HEK293T (cell line): ENCODE measurements around the gene FREM3.

Experiments
- CTCF ChIA-PET: fragments of 350-600 bp; formaldehyde crosslinking; extraction: SDS; loops from one replicate; lab custom pipeline; 2021; ENCODE audit warnings: antibody characterized with exemption, inconsistent platforms; lab: Yijun Ruan, JAX
- POLR2A ChIA-PET: fragments of 350-600 bp; formaldehyde crosslinking; extraction: SDS; loops from one replicate; lab custom pipeline; 2020; ENCODE audit warnings: antibody characterized with exemption, inconsistent platforms; lab: Yijun Ruan, JAX
- DNase-seq: peaks from one replicate; pipeline ENCODE4 v3.0.0; 2012; ENCODE audit warnings: mixed read lengths; ENCODE audit errors: extremely low spot score
- ARNT ChIP-seq: fragments of 450-650 bp; IDR thresholded peaks from 2 replicates; pipeline ENCODE4 v1.6.1; 2017; ENCODE audit warnings: mild to moderate bottlenecking
- BHLHE40 ChIP-seq: fragments of 450-650 bp; IDR thresholded peaks from 2 replicates; pipeline ENCODE4 v1.6.1; 2016; ENCODE audit warnings: mild to moderate bottlenecking, moderate library complexity, borderline replicate concordance
- CTBP1 ChIP-seq: fragments of 450-650 bp; IDR thresholded peaks from 2 replicates; pipeline ENCODE4 v1.6.1; 2016; ENCODE audit warnings: borderline replicate concordance
- ELF4 ChIP-seq: fragments of 450-650 bp; IDR thresholded peaks from 2 replicates; pipeline ENCODE4 v1.6.1; 2017; ENCODE audit warnings: antibody characterized with exemption
- FOXA1 ChIP-seq: fragments of 450-650 bp; IDR thresholded peaks from 2 replicates; pipeline ENCODE4 v1.6.1; 2016; ENCODE audit warnings: mild to moderate bottlenecking
- FOXK2 ChIP-seq: fragments of 450-650 bp; IDR thresholded peaks from 2 replicates; pipeline ENCODE4 v1.6.1; 2016; ENCODE audit warnings: mild to moderate bottlenecking
- FOXM1 ChIP-seq: fragments of 450-650 bp; IDR thresholded peaks from 2 replicates; pipeline ENCODE4 v1.6.1; 2017; ENCODE audit warnings: mild to moderate bottlenecking, borderline replicate concordance
- HDGF ChIP-seq: fragments of 450-650 bp; IDR thresholded peaks from 2 replicates; pipeline ENCODE4 v1.6.1; 2017; ENCODE audit warnings: antibody characterized with exemption, borderline replicate concordance
- L3MBTL2 ChIP-seq: fragments of 450-650 bp; conservative IDR thresholded peaks from 2 replicates; pipeline ENCODE4 v1.6.1; 2016; ENCODE audit warnings: mild to moderate bottlenecking
- LEF1 ChIP-seq: fragments of 450-650 bp; IDR thresholded peaks from 2 replicates; pipeline ENCODE4 v1.6.1; 2017; ENCODE audit warnings: mild to moderate bottlenecking, borderline replicate concordance
- NFRKB ChIP-seq: fragments of 450-650 bp; IDR thresholded peaks from 2 replicates; pipeline ENCODE4 v1.6.1; 2016; ENCODE audit warnings: mild to moderate bottlenecking, moderate library complexity
- SP1 ChIP-seq: fragments of 450-650 bp; IDR thresholded peaks from 2 replicates; pipeline ENCODE4 v1.6.1; 2017
- SUZ12 ChIP-seq: fragments of 450-650 bp; IDR thresholded peaks from 2 replicates; pipeline ENCODE4 v1.6.1; 2016; ENCODE audit warnings: mild to moderate bottlenecking
- TARDBP ChIP-seq: fragments of 450-650 bp; IDR thresholded peaks from 2 replicates; pipeline ENCODE4 v1.6.1; 2016
- ZNF384 ChIP-seq: fragments of 450-650 bp; IDR thresholded peaks from 2 replicates; pipeline ENCODE4 v1.6.1; 2016
- TF ChIP-seq, protein P1 (sequence below): fragments of 450-650 bp; IDR thresholded peaks from 2 replicates; pipeline ENCODE4 v1.6.1; 2016

The FREM3 gene

DNA sequence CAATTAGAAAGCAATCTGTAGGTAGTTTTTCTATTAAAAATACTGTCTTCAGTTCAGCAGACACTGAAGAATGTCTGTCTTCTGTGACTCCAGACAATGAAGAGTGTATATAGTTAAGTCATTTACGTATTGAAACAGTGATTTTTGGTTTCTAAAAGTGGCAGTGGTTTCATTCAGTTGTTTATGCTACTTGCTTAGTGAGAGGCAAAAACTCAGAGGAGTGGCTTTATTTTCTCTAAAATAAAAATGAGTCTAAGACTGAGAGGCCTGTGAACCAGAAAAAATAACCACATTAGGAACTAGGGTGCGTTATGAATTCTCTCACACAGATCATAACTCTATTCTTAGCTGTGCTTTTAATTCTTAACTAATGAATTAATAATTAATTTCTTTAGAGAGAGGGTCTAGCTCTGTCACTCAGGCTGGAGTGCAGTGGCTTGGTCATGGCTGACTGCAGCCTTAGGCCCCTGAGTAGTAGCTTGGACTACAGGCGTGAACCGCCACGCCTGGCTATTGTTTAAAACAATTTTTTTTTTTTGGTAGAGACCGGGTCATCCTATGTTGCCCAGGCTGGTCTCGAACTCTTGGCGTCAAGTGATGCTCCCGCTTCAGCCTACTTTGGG, 31.4 kb downstream of the FREM3 start:
- CTCF ChIA-PET: no interaction called here
- POLR2A ChIA-PET: no interaction called here
- DNase-seq: no peak
- no peak for TF ChIP-seq BHLHE40
- TF ChIP-seq FOXM1: no peak
- no peak for TF ChIP-seq LEF1
- no peak for TF ChIP-seq ARNT
- no peak for TF ChIP-seq HDGF
- no peak for TF ChIP-seq NFRKB
- TF ChIP-seq ZNF384: no peak
- no peak for TF ChIP-seq SUZ12
- no peak for TF ChIP-seq FOXK2
- no peak for TF ChIP-seq CTBP1
- TF ChIP-seq, protein P1, sequence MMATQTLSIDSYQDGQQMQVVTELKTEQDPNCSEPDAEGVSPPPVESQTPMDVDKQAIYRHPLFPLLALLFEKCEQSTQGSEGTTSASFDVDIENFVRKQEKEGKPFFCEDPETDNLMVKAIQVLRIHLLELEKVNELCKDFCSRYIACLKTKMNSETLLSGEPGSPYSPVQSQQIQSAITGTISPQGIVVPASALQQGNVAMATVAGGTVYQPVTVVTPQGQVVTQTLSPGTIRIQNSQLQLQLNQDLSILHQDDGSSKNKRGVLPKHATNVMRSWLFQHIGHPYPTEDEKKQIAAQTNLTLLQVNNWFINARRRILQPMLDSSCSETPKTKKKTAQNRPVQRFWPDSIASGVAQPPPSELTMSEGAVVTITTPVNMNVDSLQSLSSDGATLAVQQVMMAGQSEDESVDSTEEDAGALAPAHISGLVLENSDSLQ: no peak
- no peak for TF ChIP-seq FOXA1
- no peak for TF ChIP-seq TARDBP

GRCh38 chr4:143667461-143667860, 33.0 kb downstream of the FREM3 start:
- POLR2A ChIA-PET: no interaction called here
- DNase-seq: no peak
- TF ChIP-seq LEF1 (no peak), L3MBTL2 (no peak), SUZ12 (no peak), HDGF (no peak)
- CTCF ChIA-PET: no interaction called here

- POLR2A ChIA-PET: no interaction called here
- CTCF ChIA-PET: no interaction called here
- no peak for DNase-seq
- TF ChIP-seq FOXK2: no peak
- no peak for TF ChIP-seq FOXA1
- no peak for TF ChIP-seq LEF1
- no peak for TF ChIP-seq TARDBP
- TF ChIP-seq SP1: no peak
- TF ChIP-seq NFRKB: no peak
- no peak for TF ChIP-seq SUZ12
- TF ChIP-seq HDGF: no peak
- no peak for TF ChIP-seq L3MBTL2
- no peak for TF ChIP-seq CTBP1
- TF ChIP-seq BHLHE40: no peak
- no peak for TF ChIP-seq FOXM1
- no peak for TF ChIP-seq ELF4
- TF ChIP-seq ARNT: no peak
- TF ChIP-seq, protein P1: no peak
- no peak for TF ChIP-seq ZNF384
These were observed 42.1 kb downstream of the FREM3 start for GRCh38 chr4:143658336-143658735.

DNA sequence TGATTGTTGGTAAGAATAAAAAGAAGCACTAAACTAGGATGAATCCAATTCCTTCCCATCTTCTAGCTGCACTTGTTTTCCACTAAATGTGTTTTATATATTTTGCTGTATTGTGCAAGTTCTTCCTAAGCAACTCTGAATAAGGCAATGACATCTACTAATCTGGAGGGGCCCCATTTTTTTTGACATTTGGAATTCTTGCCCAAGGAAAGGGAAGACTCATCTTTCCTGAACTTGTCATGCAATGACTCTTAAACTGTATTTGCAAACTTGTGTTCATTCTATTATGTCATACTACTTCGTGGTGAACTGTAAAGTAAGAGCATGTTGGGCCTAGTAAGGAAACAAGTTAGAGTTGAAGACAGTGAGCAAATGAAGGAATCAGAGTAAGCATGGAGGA, 45.9 kb downstream of the FREM3 start:
- TF ChIP-seq, protein P1: no peak
- TF ChIP-seq SP1 (no peak), SUZ12 (no peak)
- ChIA-PET CTCF (no interaction called here), POLR2A (no interaction called here)
- DNase-seq: no peak

GRCh38 chr4:143653031-143653430, 47.4 kb downstream of the FREM3 start:
- ChIA-PET POLR2A (no interaction called here), CTCF (no interaction called here)
- DNase-seq: no peak
- TF ChIP-seq HDGF (no peak), SP1 (no peak), FOXM1 (no peak), BHLHE40 (no peak), L3MBTL2 (no peak), CTBP1 (no peak), TARDBP (no peak), FOXK2 (no peak), LEF1 (no peak), ZNF384 (no peak), NFRKB (no peak), ARNT (no peak), FOXA1 (no peak), ELF4 (no peak), SUZ12 (no peak)
- TF ChIP-seq, protein P1: no peak

DNA sequence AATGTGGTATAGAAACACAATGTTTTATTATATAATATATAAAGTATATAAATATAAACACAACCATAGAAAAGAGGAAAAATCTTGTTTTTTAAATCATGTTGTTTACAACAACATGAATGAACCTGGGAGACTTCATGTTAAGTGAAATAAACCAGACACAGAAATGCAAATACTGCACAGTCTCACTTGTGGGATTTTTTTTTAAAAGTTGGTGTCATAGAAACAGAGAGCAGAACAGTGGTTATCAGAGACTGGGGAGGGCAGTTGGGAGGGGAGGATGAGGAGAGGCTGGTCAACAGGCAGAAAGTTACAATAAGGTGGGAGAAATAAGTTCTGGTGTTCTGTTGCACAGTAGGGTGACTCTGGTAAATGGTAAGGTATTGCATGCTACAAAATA, 57.1 kb downstream of the FREM3 start:
- POLR2A ChIA-PET: no interaction called here
- CTCF ChIA-PET: no interaction called here
- TF ChIP-seq BHLHE40: no peak
- TF ChIP-seq ZNF384: no peak
- no peak for TF ChIP-seq CTBP1
- TF ChIP-seq ELF4: no peak
- TF ChIP-seq HDGF: no peak
- no peak for TF ChIP-seq FOXK2
- TF ChIP-seq LEF1: no peak
- no peak for TF ChIP-seq TARDBP
- TF ChIP-seq SP1: no peak
- no peak for TF ChIP-seq L3MBTL2
- no peak for TF ChIP-seq NFRKB
- TF ChIP-seq FOXM1: no peak
- no peak for TF ChIP-seq FOXA1
- TF ChIP-seq, protein P1: no peak
- TF ChIP-seq ARNT: no peak
- no peak for TF ChIP-seq SUZ12
- DNase-seq: no peak
